OCI-LY3 (cell line): Measurements from ENCODE around the gene PRUNE2.
A peak's percentile ranks its signal among the peaks of the same experiment; 100 is the strongest.

Experiments used
- H2AFZ ChIP-seq: fragments of 200-600, 300-600 bp; shearing (Covaris generic); 2 replicates; pipeline ENCODE4 v1.6.0; 2014; ENCODE audit warnings: antibody characterized with exemption, low read depth, low read length
- H3K27ac ChIP-seq: fragments of 200-600, 300-600 bp; sonication (generic); 2 replicates; pipeline ENCODE4 v1.5.1; 2014; ENCODE audit warnings: mild to moderate bottlenecking, low read length, moderate library complexity, mixed read lengths
- H3K27me3 ChIP-seq: fragments of 200-600, 300-600 bp; sonication (generic); 2 replicates; pipeline ENCODE4 v1.6.1; 2014; ENCODE audit warnings: low read depth, low read length, mixed read lengths
- H3K36me3 ChIP-seq: fragments of 200-600, 300-600 bp; sonication (generic); replicated peaks from 2 replicates; pipeline ENCODE3; 2014; ENCODE audit warnings: low read depth, low read length, mixed read lengths
- H3K4me1 ChIP-seq: fragments of 300-600, 200-600 bp; sonication (generic); 2 replicates; pipeline ENCODE4 v1.6.1; 2014; ENCODE audit warnings: low read length, mixed read lengths
- H3K4me2 ChIP-seq: fragments of 200-600, 300-600 bp; sonication (generic); 2 replicates; pipeline ENCODE4 v1.6.1; 2014; ENCODE audit warnings: low read length, mixed read lengths
- H3K4me3 ChIP-seq: fragments of 300-600, 200-600 bp; sonication (generic); 2 replicates; pipeline ENCODE4 v1.5.1; 2014; ENCODE audit warnings: antibody characterized with exemption, mild to moderate bottlenecking, low read length, moderate library complexity
- H3K79me2 ChIP-seq: fragments of 300-600, 200-600 bp; shearing (Covaris generic); 2 replicates; pipeline ENCODE4 v1.6.1; 2014; ENCODE audit warnings: mild to moderate bottlenecking, low read length, mixed read lengths
- H3K9ac ChIP-seq: fragments of 300-600, 200-600 bp; shearing (Covaris generic); 2 replicates; pipeline ENCODE4 v1.6.0; 2014; ENCODE audit warnings: mild to moderate bottlenecking, low read length, moderate library complexity
- H3K9me3 ChIP-seq: fragments of 200-600, 300-600 bp; shearing (Covaris generic); 2 replicates; pipeline ENCODE4 v1.6.1; 2014; ENCODE audit warnings: low read length, mixed read lengths; ENCODE audit not compliant: insufficient read depth
- H4K20me1 ChIP-seq: fragments of 200-600, 300-600 bp; sonication (generic); 2 replicates; pipeline ENCODE4 v1.6.1; 2016; ENCODE audit warnings: low read length, mixed read lengths; ENCODE audit not compliant: insufficient read depth
- EZH2phosphoT487 ChIP-seq: fragments of 200-600 bp; shearing (Covaris generic); IDR thresholded peaks from 2 replicates; pipeline ENCODE4 v1.6.1; 2018; ENCODE audit warnings: antibody characterized with exemption, mixed run types, low read depth
- TF ChIP-seq, protein P1 (sequence below): fragments of 200-600, 300-600 bp; sonication (generic); IDR thresholded peaks from 2 replicates; pipeline ENCODE4 v1.5.1; 2014; ENCODE audit warnings: antibody characterized with exemption, low read length, low read depth

PRUNE2 gene

DNA sequence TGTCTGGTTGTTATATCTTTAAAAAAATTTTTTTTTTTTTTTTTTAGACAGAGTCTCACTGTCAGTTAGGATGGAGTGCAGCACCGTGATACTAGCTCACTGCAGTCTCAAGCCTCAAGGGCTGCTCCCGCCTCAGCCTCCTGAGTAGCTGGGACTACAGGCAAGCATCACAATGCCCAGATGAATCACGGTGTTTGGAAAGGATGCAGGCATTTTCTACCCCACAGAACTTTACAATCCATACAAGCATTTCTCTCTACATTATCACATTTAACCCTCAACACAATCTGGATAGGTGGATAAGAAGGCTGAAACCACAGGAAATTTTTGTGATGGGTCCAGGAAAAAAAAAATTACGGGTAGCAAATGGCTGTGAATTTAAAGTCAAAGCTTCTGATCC is 147.4 kb downstream of the PRUNE2 start:
- no peaks in the 10 kb centered on the region for H3K9me3 ChIP-seq
- peaks cover 44% of the 10 kb centered on the region for H3K4me1 ChIP-seq
- H3K79me2 ChIP-seq = no peaks in the 10 kb centered on the region
- peaks cover 12% of the 10 kb centered on the region for H3K27me3 ChIP-seq
- no peak overlapping the region for H3K9ac ChIP-seq
- TF ChIP-seq, protein P1, sequence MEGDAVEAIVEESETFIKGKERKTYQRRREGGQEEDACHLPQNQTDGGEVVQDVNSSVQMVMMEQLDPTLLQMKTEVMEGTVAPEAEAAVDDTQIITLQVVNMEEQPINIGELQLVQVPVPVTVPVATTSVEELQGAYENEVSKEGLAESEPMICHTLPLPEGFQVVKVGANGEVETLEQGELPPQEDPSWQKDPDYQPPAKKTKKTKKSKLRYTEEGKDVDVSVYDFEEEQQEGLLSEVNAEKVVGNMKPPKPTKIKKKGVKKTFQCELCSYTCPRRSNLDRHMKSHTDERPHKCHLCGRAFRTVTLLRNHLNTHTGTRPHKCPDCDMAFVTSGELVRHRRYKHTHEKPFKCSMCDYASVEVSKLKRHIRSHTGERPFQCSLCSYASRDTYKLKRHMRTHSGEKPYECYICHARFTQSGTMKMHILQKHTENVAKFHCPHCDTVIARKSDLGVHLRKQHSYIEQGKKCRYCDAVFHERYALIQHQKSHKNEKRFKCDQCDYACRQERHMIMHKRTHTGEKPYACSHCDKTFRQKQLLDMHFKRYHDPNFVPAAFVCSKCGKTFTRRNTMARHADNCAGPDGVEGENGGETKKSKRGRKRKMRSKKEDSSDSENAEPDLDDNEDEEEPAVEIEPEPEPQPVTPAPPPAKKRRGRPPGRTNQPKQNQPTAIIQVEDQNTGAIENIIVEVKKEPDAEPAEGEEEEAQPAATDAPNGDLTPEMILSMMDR = no peak
- no peak for TF ChIP-seq EZH2phosphoT487
- no peak overlapping the region for H3K4me3 ChIP-seq
- H4K20me1 ChIP-seq = no peaks in the 10 kb centered on the region
- no peak overlapping the region for H3K27ac ChIP-seq
- no peaks in the 10 kb centered on the region for H3K36me3 ChIP-seq
- no peak overlapping the region for H2AFZ ChIP-seq
- H3K4me2 ChIP-seq = peak overlapping the region; percentile 51

DNA sequence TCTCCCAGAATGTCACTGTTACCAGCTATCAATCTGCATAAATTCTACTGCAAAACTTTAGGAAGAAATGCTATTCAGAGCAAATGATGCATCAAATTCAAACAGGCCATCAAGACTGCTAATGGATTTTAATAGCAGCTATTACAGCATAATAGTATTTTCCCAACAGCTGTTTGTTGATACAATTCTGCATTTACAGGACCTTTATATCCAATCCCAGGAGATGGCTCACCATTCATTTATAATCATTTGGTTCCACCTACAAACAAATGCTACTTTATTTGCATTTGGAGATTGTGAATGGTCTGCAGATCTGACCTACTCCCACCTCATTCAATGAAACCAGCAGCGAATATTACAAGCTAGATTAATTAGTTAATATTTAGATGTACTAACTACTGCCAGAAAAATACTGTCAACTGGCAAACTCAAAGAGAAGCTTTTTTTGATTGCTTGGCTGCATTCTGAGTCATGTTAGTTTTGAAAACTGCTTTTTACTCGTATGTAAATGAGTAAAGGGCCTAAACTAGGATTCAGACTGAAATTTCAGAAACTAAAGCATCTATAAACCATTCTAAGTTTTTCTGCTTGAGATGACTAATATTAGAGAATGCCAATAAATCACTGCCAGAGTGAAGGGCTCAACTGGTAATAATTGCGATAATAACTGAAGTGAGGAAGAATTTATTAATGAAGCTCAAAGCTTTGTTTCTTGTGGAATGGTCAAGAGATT is 148.8 kb downstream of the PRUNE2 start:
- Histone ChIP-seq H3K79me2 (no peaks in the 10 kb centered on the region), H3K4me2 (peak overlapping the region; percentile 19), H3K27me3 (peaks cover 12% of the 10 kb centered on the region), H3K4me3 (no peak overlapping the region), H2AFZ (no peak overlapping the region), H4K20me1 (no peaks in the 10 kb centered on the region), H3K27ac (no peak overlapping the region), H3K4me1 (peaks cover 44% of the 10 kb centered on the region), H3K9ac (no peak overlapping the region), H3K9me3 (no peaks in the 10 kb centered on the region), H3K36me3 (no peaks in the 10 kb centered on the region)
- no peak for TF ChIP-seq EZH2phosphoT487
- TF ChIP-seq, protein P1 = no peak

- Histone ChIP-seq H3K36me3 (no peaks in the 10 kb centered on the region), H3K4me1 (peaks cover 44% of the 10 kb centered on the region), H3K4me3 (peak overlapping the region; percentile 74), H2AFZ (peak overlapping the region; percentile 78), H4K20me1 (no peaks in the 10 kb centered on the region), H3K4me2 (peak overlapping the region; percentile 66), H3K27me3 (peaks cover 12% of the 10 kb centered on the region), H3K9me3 (no peaks in the 10 kb centered on the region), H3K27ac (no peak overlapping the region), H3K9ac (peak overlapping the region; percentile 54), H3K79me2 (no peaks in the 10 kb centered on the region)
- no peak for TF ChIP-seq EZH2phosphoT487
- TF ChIP-seq, protein P1 = peak; percentile 48
Observed at GRCh38 chr9:76756268-76756640, 149.7 kb downstream of the PRUNE2 start.

GRCh38 chr9:76751001-76751400 is 154.9 kb downstream of the PRUNE2 start:
- H3K4me2 ChIP-seq = no peak overlapping the region
- H3K9ac ChIP-seq = no peak overlapping the region
- H3K79me2 ChIP-seq = no peaks in the 10 kb centered on the region
- TF ChIP-seq EZH2phosphoT487 = no peak
- TF ChIP-seq, protein P1 = no peak
- no peak overlapping the region for H3K27ac ChIP-seq
- H3K27me3 ChIP-seq = no peaks in the 10 kb centered on the region; the same call in 1 of the 2 replicates
- H2AFZ ChIP-seq = no peak overlapping the region
- no peaks in the 10 kb centered on the region for H4K20me1 ChIP-seq
- H3K4me1 ChIP-seq = peaks cover 11% of the 10 kb centered on the region
- no peaks in the 10 kb centered on the region for H3K36me3 ChIP-seq
- H3K4me3 ChIP-seq = no peak overlapping the region
- H3K9me3 ChIP-seq = peaks cover under 1% of the 10 kb centered on the region; the same call in 1 of the 2 replicates
